RKO (cell line): ENCODE data around the gene LRRC28.

Source experiments
- DNase-seq: peaks from one replicate; pipeline ENCODE4 v3.0.0-alpha.2; 2016; ENCODE audit warnings: low spot score

The LRRC28 gene

DNA sequence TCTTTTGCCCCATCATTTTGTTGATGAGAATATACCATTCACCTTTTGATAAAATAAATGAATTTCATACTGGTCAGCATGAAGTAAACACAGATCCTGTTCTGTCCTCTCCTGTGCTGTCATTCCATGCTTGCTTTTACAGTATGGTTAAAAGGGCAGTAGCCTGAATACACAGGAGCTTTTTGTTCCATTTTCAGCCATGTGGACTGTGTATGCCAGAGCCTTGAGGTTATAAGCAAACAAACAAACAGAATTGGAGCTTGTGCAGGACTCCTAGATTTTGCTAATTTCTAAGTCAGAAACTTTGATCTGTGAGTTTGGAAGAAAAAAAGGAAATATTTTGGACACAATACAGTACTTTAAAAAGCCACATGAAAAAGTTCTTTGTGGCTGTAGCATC lies 91.9 kb downstream of the LRRC28 start:
- no peak for DNase-seq

DNA sequence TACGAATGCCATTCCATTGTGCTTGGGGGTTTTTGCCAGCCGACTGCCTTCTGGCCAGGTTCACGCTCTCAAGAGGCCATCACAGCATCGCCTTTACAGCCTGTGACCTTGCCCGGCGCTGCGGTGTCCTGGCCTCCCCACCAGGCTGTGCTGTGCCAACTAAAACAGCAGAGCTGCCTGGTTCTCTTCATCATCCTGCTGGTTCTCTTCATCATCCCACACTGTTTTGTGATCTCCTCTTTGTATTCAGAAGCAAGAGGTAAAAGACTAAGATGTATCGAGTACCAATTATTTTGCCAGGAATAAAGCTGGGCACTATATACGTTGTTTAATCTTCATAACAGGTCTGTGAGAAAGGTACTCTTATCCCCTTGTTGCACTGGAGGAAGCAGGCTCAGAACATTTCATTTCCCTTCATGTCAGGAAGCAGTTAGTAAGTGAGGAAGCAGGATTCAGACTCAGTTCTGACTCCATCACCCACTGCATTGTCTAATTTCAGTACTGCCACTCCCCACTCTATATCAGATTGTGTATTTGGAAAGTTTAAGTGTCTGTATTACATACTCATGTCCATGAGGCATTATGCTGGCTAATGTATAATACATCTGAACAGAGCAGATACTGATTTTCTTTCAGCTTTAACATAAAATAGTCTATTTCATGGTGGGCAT lies 92.7 kb downstream of the LRRC28 start:
- DNase-seq, result no peak

GRCh38 chr15:99344639-99345038 lies 93.4 kb downstream of the LRRC28 start:
- no peak for DNase-seq

- DNase-seq, result no peak
Observed at GRCh38 chr15:99345242-99345641, 94.0 kb downstream of the LRRC28 start.

- DNase-seq, result no peak
Observed at GRCh38 chr15:99345832-99346462, 94.7 kb downstream of the LRRC28 start.

DNA sequence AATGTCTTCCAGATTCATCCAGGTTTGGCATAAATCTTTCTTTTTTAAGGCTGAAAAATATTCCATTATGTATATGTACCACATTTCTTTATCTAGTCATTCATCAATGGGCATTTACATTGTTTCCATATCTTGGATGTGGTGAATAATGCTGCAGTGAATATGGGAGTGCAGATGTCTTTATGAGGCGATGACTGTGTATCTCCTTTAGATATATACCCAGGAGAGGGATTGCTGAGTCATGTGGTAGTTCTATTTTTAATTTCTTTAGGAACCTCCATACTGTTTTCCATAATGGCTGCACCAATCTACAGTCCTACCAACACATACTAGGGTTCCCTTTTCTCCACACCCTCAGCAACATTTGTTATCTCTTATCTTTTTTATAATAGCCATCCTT lies 96.3 kb downstream of the LRRC28 start:
- DNase-seq, result no peak

DNA sequence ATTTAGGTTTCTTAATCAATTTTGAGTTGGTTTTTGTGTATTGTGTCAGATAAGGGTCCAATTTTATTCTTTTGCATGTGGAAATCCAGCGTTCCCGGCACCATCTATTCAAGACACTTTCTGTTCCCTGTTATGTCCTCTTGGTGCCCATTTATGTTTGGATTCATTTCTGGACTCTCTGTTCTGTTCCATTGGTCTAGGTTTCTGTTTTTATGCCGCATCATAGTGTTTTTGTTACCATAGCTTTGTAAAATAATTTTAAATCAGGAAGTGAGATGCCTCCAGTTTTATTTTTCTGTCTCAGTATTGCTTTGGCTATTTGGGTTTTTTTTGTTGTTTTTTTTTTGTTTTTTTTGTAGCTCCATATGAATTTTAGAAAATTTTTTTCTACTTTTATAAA lies 97.1 kb downstream of the LRRC28 start:
- no peak for DNase-seq

DNA sequence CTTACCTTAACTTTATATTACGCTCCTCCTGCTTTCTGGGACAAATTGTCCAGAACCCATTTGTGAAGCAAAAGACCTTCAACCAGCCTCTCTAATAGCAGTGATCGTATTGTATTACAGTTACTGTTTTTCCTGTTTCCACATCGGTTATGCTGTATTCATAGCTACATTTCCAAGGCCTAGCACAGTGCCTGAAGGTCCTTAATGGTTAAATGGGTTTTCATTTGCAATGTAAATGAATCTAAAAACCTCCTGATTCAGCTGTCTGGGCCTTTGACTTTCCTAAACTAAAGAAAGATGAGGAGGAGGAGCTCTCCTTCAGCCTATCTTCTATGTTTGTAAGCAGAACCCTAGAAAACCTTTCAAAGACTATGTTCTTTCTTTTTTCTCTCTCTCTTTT lies 99.1 kb downstream of the LRRC28 start:
- DNase-seq, result no peak

GRCh38 chr15:99359769-99360168 lies 108.5 kb downstream of the LRRC28 start:
- DNase-seq, result no peak

GRCh38 chr15:99361545-99362185 lies 110.4 kb downstream of the LRRC28 start:
- peak; percentile 8 for DNase-seq

DNA sequence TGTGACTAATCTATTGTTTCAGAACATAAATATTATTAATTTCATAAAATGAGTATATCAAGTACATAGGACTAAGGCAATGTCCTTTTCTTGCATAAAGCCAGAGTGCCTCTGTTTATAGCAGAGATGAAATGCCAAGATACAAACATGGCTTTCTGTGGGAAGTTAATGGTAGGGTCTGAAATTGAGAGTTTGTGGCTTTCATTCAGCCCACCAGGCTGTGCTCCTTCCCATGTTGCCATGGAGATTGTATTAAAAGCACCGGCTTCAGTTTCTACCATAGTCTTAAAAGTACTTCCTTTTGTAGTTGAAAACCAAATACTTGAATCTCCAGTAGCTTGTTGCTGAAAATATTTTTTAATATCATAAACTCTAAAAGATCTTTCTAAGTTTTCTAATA lies 114.0 kb downstream of the LRRC28 start:
- no peak for DNase-seq

DNA sequence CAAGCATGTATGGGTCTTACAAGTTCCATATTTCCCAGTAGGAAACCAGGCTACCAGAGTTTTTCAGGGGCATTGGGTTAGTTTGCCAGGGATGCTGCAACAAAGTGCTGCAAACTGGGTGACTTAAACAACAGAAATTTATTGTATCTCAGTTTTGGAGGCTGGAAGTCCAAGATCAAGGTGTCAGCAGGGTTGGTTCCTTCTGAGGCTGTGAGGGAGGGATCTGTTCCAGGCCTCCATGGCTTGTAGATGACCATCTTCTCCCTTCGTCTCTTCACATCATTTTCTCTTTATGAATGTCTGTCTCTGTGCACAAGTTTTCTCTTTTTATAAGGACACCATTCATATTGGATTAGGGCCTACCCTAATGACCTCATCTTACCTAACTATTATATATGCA lies 114.7 kb downstream of the LRRC28 start:
- DNase-seq, result no peak

DNA sequence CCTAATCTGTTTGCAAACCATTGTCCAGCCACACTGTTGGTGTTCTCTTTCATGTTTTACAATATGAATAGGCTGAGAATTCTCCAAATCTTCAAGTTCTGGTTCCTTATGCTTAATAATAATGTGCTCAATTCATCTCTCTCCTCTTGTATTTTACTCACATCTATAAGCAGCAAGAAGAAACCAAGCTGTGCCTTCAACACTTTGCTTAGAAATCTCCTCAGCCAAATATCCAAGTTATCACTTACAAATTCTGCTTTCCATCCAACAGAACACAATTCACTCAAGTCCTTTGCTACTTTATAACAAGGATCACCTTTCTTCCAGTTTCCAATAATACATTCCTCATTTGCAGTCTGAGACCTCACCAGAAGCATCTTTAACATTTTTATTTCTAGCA lies 117.5 kb downstream of the LRRC28 start:
- no peak for DNase-seq

DNA sequence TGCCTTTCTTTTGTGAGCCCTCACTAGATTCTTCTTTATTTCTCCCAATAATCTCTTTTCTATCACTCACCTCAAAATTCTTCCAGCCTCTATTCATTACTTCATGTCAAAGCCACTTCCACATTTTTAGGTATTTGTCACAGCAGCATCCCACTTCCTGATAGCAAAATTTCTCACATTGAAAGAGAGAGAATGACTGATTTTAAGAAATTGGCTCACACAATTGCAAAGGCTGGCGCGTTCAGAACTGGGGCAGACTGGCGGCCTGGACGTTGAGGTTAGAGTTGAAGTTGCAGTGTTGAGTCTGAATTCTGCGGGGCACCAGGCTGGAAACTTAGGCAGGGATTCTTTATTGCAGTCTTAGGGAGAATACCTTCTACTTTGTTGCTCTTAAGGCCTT lies 117.9 kb downstream of the LRRC28 start:
- no peak for DNase-seq

DNA sequence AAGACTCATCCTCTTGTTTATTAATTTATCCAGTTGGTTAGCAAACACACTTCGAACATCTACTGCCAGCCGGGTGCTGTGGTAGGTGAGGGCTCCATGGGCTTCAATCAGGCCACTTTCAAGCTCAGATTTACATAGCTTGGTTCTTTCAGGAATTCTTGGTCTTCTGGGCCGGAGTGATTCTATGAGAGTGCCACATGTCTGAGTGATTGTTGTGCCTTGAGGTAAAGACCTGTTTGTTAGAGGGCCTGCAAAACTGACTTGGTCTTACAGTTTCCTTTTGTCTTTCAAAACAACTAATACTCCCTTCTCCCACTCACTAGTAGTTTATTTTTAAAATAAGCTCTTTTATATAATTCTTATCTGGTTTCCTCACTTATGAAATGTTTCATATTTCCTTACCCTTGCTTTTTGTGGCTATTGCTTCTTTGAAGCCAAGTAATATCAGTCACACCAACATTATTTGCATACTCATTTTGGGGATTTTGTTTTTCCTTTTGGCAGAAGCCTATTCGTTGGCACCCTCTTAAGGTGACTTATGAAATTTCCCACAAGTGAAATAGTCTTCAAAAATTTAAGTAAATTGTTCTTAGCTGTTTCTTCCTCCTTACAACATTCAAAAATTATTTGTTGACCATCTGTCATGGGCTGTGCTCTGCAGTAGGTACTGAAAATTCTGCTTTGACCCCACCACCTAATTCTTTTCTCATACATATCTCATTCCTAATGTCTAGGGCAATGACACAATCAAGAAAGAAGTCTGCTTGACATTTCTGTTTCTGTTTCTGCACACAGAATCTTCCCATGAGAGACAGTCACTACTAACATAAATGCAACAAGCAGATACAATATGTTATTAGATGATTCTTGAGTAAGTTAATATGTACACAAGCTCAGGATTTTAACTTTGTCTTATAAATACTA lies 120.2 kb downstream of the LRRC28 start:
- peak; percentile 35 for DNase-seq

- no peak for DNase-seq
Observed at GRCh38 chr15:99385005-99385669, 133.9 kb downstream of the LRRC28 start.

- no peak for DNase-seq
Observed at GRCh38 chr15:99385865-99386264, 134.6 kb downstream of the LRRC28 start.

DNA sequence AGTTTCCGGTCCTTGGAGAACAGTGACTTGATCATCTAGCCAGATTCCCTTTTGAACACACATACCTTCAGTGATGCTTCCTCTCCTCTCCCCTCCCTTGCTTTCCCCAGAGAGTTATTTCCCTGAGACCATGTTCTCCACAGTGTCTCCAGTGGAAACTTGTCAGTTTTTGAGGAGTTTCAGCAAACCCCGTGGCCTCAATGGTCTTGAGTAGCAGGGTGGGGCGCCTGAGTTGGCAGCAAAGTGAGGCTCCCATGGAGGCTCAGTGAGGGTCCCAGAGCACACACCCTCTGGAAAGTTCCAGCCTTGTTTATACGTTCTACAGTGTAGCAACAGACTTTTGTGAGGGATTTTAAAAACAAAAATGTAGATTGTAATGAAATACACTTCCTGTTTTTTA lies 135.1 kb downstream of the LRRC28 start:
- DNase-seq, result no peak

- DNase-seq, result no peak
Observed at GRCh38 chr15:99387421-99388168, 136.3 kb downstream of the LRRC28 start.

DNA sequence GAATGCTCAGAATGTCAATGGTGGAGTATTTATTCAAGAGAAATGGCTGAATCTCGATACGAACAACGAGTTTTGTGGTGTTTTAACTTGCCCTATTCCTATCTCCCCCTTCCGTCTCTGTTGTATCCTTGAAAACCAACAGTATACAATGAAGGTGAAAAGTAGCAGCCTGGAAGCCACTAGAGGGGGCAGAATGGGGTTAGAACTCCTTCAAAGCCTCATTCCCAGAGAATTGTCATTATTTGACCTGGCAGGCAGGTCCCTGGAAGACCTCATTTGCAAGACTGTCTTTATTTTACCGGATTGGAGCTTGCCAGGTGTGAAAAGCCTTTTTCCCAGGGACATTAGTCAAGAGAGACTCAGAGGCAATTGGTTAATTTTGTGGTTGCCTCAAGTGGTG lies 139.4 kb downstream of the LRRC28 start:
- no peak for DNase-seq

DNA sequence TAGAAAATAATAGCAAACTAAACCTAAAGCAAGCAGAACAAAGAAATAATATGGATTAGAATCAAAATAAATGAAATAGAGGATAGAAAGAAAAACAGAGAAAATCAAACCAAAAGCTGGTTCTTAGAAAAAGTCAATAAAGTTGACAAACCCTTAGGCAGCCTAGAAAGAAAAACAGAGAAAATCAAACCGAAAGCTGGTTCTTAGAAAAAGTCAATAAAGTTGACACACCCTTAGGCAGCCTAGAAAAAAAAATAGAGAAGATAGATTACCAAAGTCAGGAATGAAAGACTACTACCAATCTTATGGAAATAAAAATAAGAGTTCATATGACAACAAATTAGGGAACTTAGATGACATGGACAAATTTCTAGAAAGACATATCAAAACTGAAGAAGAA lies 142.4 kb downstream of the LRRC28 start:
- no peak for DNase-seq
